HepG2 (cell line): ENCODE measurements around the gene PLSCR4. TPM values are rescaled to one million over a fixed set of nuclear protein-coding genes. Genes with fewer than 3 reads are reported as not detected.

Source experiments
- ETV6 ChIP-seq: sonication (generic); formaldehyde crosslinking; conservative IDR thresholded peaks from 2 replicates; pipeline ENCODE4 v1.4.0; 2020; ENCODE audit warnings: missing genetic modification reagents
- PHF5A ChIP-seq: IDR thresholded peaks from one replicate; pipeline ENCODE4 v1.6.1; 2018; ENCODE audit warnings: low read depth, missing genetic modification reagents; ENCODE audit not compliant: unreplicated experiment
- RAD51 ChIP-seq: fragments of 450-650 bp; IDR thresholded peaks from 2 replicates; pipeline ENCODE4 v1.6.1; 2016; ENCODE audit warnings: borderline replicate concordance
- SETDB1 ChIP-seq: sonication (generic); formaldehyde crosslinking; IDR thresholded peaks from 2 replicates; pipeline ENCODE4 v1.5.1; 2020; ENCODE audit warnings: missing genetic modification reagents, mild to moderate bottlenecking, borderline replicate concordance
- SIX4 ChIP-seq: sonication (generic); formaldehyde crosslinking; IDR thresholded peaks from 2 replicates; pipeline ENCODE4 v1.4.0; 2020; ENCODE audit warnings: missing genetic modification reagents
- SMC3 ChIP-seq: IDR thresholded peaks from 2 replicates; pipeline ENCODE4 v1.6.1; 2011; ENCODE audit warnings: low read length, improper control_type of control experiment
- SNAPC2 ChIP-seq: sonication (generic); formaldehyde crosslinking; IDR thresholded peaks from 2 replicates; pipeline ENCODE4 v1.8.1; 2022; ENCODE audit warnings: mild to moderate bottlenecking, missing genetic modification reagents
- ZNF160 ChIP-seq: sonication (generic); formaldehyde crosslinking; IDR thresholded peaks from 2 replicates; pipeline ENCODE4 v1.8.0; 2022; ENCODE audit warnings: mild to moderate bottlenecking, inconsistent platforms, missing genetic modification reagents
- ZNF235 ChIP-seq: sonication (generic); formaldehyde crosslinking; IDR thresholded peaks from 2 replicates; pipeline ENCODE4 v1.8.1; 2023; ENCODE audit warnings: mild to moderate bottlenecking, missing genetic modification reagents, borderline replicate concordance
- ZNF296 ChIP-seq: sonication (generic); formaldehyde crosslinking; conservative IDR thresholded peaks from 2 replicates; pipeline ENCODE4 v1.5.0; 2020; ENCODE audit warnings: mild to moderate bottlenecking, missing genetic modification reagents
- ZNF407 ChIP-seq: sonication (generic); formaldehyde crosslinking; IDR thresholded peaks from one replicate; pipeline ENCODE4 v1.5.1; 2020; ENCODE audit warnings: mild to moderate bottlenecking, missing genetic modification reagents; ENCODE audit errors: not compliant biosample characterization
- ZNF460 ChIP-seq: sonication (generic); formaldehyde crosslinking; IDR thresholded peaks from 2 replicates; pipeline ENCODE4 v1.5.1; 2020; ENCODE audit warnings: missing genetic modification reagents, mild to moderate bottlenecking, borderline replicate concordance
- ZNF570 ChIP-seq: sonication (generic); formaldehyde crosslinking; IDR thresholded peaks from 2 replicates; pipeline ENCODE4 v1.4.0; 2020; ENCODE audit warnings: mild to moderate bottlenecking, missing genetic modification reagents, borderline replicate concordance
- ZNF768 ChIP-seq: sonication (generic); formaldehyde crosslinking; IDR thresholded peaks from 2 replicates; pipeline ENCODE4 v1.4.0; 2020; ENCODE audit warnings: missing genetic modification reagents
- ZNF790 ChIP-seq: sonication (generic); formaldehyde crosslinking; IDR thresholded peaks from 2 replicates; pipeline ENCODE4 v1.8.0; 2022; ENCODE audit warnings: missing genetic modification reagents, mild to moderate bottlenecking, borderline replicate concordance
- polyA plus RNA-seq, 8 experiments: library from polyadenylated mRNA; depleted of rRNA in 3 of 8; stranded (reverse) in 7 of 8; unstranded in 1 of 8; fragments of >200 nt; fragmentation: Illumina TruSeq in 4 of 8; extraction: Trizol in 4 of 8; gene quantifications; 2 replicates each; pipeline versions ENCODE4 v1.2.1 to v1.2.3, GENCODE V29; 2011 to 2016; ENCODE audit warnings: low read depth in 4 of 8, missing spikeins in 1 of 8, mixed read lengths in 1 of 8; ENCODE audit not compliant: insufficient read depth in 1 of 8
- total RNA-seq, 5 experiments: library from RNA; depleted of rRNA; stranded (reverse); fragments of >200 nt; fragmentation: Illumina TruSeq; extraction: Trizol; gene quantifications; 2 replicates each; pipeline ENCODE4 v1.2.3, GENCODE V29; 2016; ENCODE audit warnings: low read depth in 1 of 5
- TF ChIP-seq, protein P1 (sequence below): sonication (generic); formaldehyde crosslinking; IDR thresholded peaks from 2 replicates; pipeline ENCODE4 v1.8.0; 2022; ENCODE audit warnings: mild to moderate bottlenecking, missing genetic modification reagents, borderline replicate concordance
- TF ChIP-seq, protein P2 (sequence below): sonication (generic); formaldehyde crosslinking; IDR thresholded peaks from 2 replicates; pipeline ENCODE4 v1.4.0; 2020; ENCODE audit warnings: missing genetic modification reagents, mild to moderate bottlenecking, borderline replicate concordance

PLSCR4 gene
- total and polyA plus RNA-seq, 2 of the 13 experiments (the other 11 are each of a cell fraction or from before 2014, with no cell fraction given): 1.5 to 59.0 TPM

GRCh38 chr3:146160321-146160963, 90.5 kb downstream of the PLSCR4 start (continued):
- TF ChIP-seq ZNF407 (CRISPR knock-in tag): no peak
- no peak for TF ChIP-seq ZNF160 (CRISPR knock-in tag)
- TF ChIP-seq SMC3: peak; percentile 39; the same call in 1 of the 2 replicates
- TF ChIP-seq RAD51: no peak
- TF ChIP-seq, protein P1, sequence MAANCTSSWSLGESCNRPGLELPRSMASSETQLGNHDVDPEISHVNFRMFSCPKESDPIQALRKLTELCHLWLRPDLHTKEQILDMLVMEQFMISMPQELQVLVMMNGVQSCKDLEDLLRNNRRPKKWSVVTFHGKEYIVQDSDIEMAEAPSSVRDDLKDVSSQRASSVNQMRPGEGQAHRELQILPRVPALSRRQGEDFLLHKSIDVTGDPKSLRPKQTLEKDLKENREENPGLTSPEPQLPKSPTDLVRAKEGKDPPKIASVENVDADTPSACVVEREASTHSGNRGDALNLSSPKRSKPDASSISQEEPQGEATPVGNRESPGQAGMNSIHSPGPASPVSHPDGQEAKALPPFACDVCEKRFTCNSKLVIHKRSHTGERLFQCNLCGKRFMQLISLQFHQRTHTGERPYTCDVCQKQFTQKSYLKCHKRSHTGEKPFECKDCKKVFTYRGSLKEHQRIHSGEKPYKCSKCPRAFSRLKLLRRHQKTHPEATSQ (CRISPR knock-in tag): no peak
- TF ChIP-seq ZNF790: no peak
- TF ChIP-seq ZNF235 (CRISPR knock-in tag): no peak
- no peak for TF ChIP-seq SIX4
- no peak for TF ChIP-seq ZNF768 (CRISPR knock-in tag)
- no peak for TF ChIP-seq SNAPC2 (CRISPR knock-in tag)
- TF ChIP-seq ZNF570 (CRISPR knock-in tag): no peak
- TF ChIP-seq SETDB1 (CRISPR knock-in tag): no peak
- no peak for TF ChIP-seq ZNF460 (CRISPR knock-in tag)
- TF ChIP-seq ETV6 (CRISPR knock-in tag): peak; percentile 57; the same call in 1 of the 2 replicates
- TF ChIP-seq, protein P2, sequence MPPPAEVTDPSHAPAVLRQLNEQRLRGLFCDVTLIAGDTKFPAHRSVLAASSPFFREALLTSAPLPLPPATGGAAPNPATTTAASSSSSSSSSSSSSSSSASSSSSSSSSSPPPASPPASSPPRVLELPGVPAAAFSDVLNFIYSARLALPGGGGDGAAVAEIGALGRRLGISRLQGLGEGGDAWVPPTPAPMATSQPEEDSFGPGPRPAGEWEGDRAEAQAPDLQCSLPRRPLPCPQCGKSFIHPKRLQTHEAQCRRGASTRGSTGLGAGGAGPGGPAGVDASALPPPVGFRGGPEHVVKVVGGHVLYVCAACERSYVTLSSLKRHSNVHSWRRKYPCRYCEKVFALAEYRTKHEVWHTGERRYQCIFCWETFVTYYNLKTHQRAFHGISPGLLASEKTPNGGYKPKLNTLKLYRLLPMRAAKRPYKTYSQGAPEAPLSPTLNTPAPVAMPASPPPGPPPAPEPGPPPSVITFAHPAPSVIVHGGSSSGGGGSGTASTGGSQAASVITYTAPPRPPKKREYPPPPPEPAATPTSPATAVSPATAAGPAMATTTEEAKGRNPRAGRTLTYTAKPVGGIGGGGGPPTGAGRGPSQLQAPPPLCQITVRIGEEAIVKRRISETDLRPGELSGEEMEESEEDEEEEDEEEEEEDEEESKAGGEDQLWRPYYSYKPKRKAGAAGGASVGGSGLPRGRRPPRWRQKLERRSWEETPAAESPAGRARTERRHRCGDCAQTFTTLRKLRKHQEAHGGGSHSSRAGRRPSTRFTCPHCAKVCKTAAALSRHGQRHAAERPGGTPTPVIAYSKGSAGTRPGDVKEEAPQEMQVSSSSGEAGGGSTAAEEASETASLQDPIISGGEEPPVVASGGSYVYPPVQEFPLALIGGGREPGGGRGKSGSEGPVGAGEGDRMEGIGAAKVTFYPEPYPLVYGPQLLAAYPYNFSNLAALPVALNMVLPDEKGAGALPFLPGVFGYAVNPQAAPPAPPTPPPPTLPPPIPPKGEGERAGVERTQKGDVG (CRISPR knock-in tag): no peak
- no peak for TF ChIP-seq ZNF296
- no peak for TF ChIP-seq PHF5A (CRISPR knock-in tag)
